ENCODE results near the gene PTPRN2.
"Not testable (repeated sequence)": the region's sequence is repeated elsewhere in the genome, so short reads cannot be mapped to it uniquely, and the experiment has no call there.

Gene PTPRN2

GRCh38 chr7:158443688-158444483 is 143.7 kb downstream of the PTPRN2 start:
- DNase-seq (ENCODE audit: low spot score), result no peak

GRCh38 chr7:158443014-158443687 is 144.5 kb downstream of the PTPRN2 start:
- DNase-seq (ENCODE audit: low spot score), result no peak

- peak; percentile 32 for DNase-seq (ENCODE audit: low spot score)
Observed at GRCh38 chr7:158442260-158442659, 145.4 kb downstream of the PTPRN2 start.

GRCh38 chr7:158439035-158439434 is 148.6 kb downstream of the PTPRN2 start:
- DNase-seq (ENCODE audit: low spot score), result no peak

GRCh38 chr7:158432369-158433341 is 155.0 kb downstream of the PTPRN2 start:
- peak; percentile 95 for DNase-seq (ENCODE audit: low spot score)

- peak; percentile 65 for DNase-seq (ENCODE audit: low spot score)
Observed at GRCh38 chr7:158431941-158432347, 155.7 kb downstream of the PTPRN2 start.

- DNase-seq (ENCODE audit: low spot score), result no peak
Observed at GRCh38 chr7:158431055-158431940, 156.3 kb downstream of the PTPRN2 start.

- DNase-seq (ENCODE audit: low spot score), result no peak
Observed at GRCh38 chr7:158430308-158431034, 157.2 kb downstream of the PTPRN2 start.

- peak; percentile 27 for DNase-seq (ENCODE audit: low spot score)
Observed at GRCh38 chr7:158428837-158429753, 158.5 kb downstream of the PTPRN2 start.

GRCh38 chr7:158428131-158428836 is 159.3 kb downstream of the PTPRN2 start:
- DNase-seq (ENCODE audit: low spot score), result no peak

GRCh38 chr7:158425676-158426075 is 161.9 kb downstream of the PTPRN2 start:
- DNase-seq (ENCODE audit: low spot score), result not testable (repeated sequence)

GRCh38 chr7:158424531-158424930 is 163.1 kb downstream of the PTPRN2 start:
- DNase-seq (ENCODE audit: low spot score), result no peak

GRCh38 chr7:158424011-158424410 is 163.6 kb downstream of the PTPRN2 start:
- DNase-seq (ENCODE audit: low spot score), result no peak

GRCh38 chr7:158422887-158423560 is 164.6 kb downstream of the PTPRN2 start:
- DNase-seq (ENCODE audit: low spot score), result peak; percentile 8

GRCh38 chr7:158422196-158422886 is 165.3 kb downstream of the PTPRN2 start:
- DNase-seq (ENCODE audit: low spot score), result peak; percentile 24

GRCh38 chr7:158421361-158421760 is 166.3 kb downstream of the PTPRN2 start:
- no peak for DNase-seq (ENCODE audit: low spot score)

- DNase-seq (ENCODE audit: low spot score), result no peak
Observed at GRCh38 chr7:158420591-158421340, 166.9 kb downstream of the PTPRN2 start.

Measured in SW480 (cell line).